Measurements from ENCODE around the gene WNT10A. TPM values are rescaled to one million over a fixed set of nuclear protein-coding genes. Genes with fewer than 3 reads are reported as not detected.

Gene WNT10A
- total RNA-seq, 4 donors from 2014 or later, result 0.21 to 1.3 (median 0.39) TPM; not detected in 1

DNA sequence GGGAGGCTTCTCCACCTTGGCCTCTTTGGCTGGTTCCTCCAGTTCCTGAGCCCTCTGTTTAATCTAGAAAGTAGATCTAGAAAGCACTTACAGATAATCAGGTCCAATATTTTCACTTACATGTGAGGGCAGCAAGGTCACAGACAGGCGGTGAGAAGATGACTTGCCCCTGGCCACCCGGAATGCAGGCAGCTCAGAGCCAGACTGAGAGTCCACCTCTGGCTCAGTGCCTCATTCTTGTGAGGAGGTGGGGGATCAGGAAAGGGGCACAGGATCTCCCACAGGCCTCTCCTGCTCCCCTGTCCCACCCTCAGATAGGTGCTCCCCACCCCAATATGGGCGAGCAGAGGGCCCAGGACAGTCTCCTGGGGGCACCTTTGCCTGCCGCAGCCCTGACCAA lies 15.3 kb upstream of the WNT10A start:
- Histone ChIP-seq H3K4me1 (peaks cover 0 to 87% (median 21%) of the 10 kb centered on the region in 4 donors), H3K27ac (peak overlapping the region; percentile 49 to 92 (median 66)), H3K36me3 (no peaks in the 10 kb centered on the region), H3K27me3 (peaks cover 0 to 21% of the 10 kb centered on the region in 2 donors), H3K4me3 (no peak overlapping the region), H3K9me3 (no peaks in the 10 kb centered on the region)
- WGBS, 2 donors, result 50 to 68% methylated on average over 2 to 4 of the region's 4 CpGs
- DNase-seq (ENCODE audit: low spot score in 2 of 2), result no peak
- TF ChIP-seq EP300 (IDR thresholded peaks at IDR 0.05), result no peak
- TF ChIP-seq POLR2A (IDR thresholded peaks at IDR 0.05), result no peak
- TF ChIP-seq, protein P1, sequence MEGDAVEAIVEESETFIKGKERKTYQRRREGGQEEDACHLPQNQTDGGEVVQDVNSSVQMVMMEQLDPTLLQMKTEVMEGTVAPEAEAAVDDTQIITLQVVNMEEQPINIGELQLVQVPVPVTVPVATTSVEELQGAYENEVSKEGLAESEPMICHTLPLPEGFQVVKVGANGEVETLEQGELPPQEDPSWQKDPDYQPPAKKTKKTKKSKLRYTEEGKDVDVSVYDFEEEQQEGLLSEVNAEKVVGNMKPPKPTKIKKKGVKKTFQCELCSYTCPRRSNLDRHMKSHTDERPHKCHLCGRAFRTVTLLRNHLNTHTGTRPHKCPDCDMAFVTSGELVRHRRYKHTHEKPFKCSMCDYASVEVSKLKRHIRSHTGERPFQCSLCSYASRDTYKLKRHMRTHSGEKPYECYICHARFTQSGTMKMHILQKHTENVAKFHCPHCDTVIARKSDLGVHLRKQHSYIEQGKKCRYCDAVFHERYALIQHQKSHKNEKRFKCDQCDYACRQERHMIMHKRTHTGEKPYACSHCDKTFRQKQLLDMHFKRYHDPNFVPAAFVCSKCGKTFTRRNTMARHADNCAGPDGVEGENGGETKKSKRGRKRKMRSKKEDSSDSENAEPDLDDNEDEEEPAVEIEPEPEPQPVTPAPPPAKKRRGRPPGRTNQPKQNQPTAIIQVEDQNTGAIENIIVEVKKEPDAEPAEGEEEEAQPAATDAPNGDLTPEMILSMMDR (IDR thresholded peaks at IDR 0.05), result no peak

- TF ChIP-seq EP300 (IDR thresholded peaks at IDR 0.05), result no peak
- TF ChIP-seq POLR2A (IDR thresholded peaks at IDR 0.05), result no peak
- TF ChIP-seq, protein P1 (IDR thresholded peaks at IDR 0.05), result no peak
- peaks cover 0 to 24% of the 10 kb centered on the region in 2 donors for H3K27me3 ChIP-seq
- no peaks in the 10 kb centered on the region for H3K9me3 ChIP-seq
- peaks cover 0 to 83% (median 22%) of the 10 kb centered on the region in 4 donors for H3K4me1 ChIP-seq
- WGBS, 2 donors, result 57 to 69% methylated on average over 6 of the region's 6 CpGs
- no peak for DNase-seq (ENCODE audit: low spot score in 2 of 2)
- H3K36me3 ChIP-seq, result no peaks in the 10 kb centered on the region
- H3K4me3 ChIP-seq, result no peak overlapping the region
- peak overlapping the region in 3 of 4 donors; percentile 52 to 92 (median 81) for H3K27ac ChIP-seq
Measured at GRCh38 chr2:218865999-218866398, 14.7 kb upstream of the WNT10A start.

GRCh38 chr2:218867900-218868299 lies 12.8 kb upstream of the WNT10A start:
- peak overlapping the region in 3 of 4 donors; percentile 40 to 61 (median 61) for H3K27ac ChIP-seq
- 25 to 32% methylated on average over 6 of the region's 6 CpGs for WGBS, 2 donors

GRCh38 chr2:218869064-218869463 lies 11.6 kb upstream of the WNT10A start:
- no peaks in the 10 kb centered on the region for H3K9me3 ChIP-seq
- no peak overlapping the region for H3K27ac ChIP-seq
- DNase-seq (ENCODE audit: low spot score in 2 of 2), result no peak
- peaks cover 0 to 16% (median 0%) of the 10 kb centered on the region in 3 donors for H3K36me3 ChIP-seq
- peaks cover 0 to 41% of the 10 kb centered on the region in 2 donors for H3K27me3 ChIP-seq
- peaks cover 0 to 69% (median 22%) of the 10 kb centered on the region in 4 donors for H3K4me1 ChIP-seq
- WGBS, 2 donors, result 84 to 91% methylated on average over 9 of the region's 9 CpGs
- no peak overlapping the region for H3K4me3 ChIP-seq
- TF ChIP-seq, protein P1 (IDR thresholded peaks at IDR 0.05), result no peak
- TF ChIP-seq POLR2A (IDR thresholded peaks at IDR 0.05) (no peak), EP300 (IDR thresholded peaks at IDR 0.05) (no peak)

More at GRCh38 chr2:218867900-218868299, 12.8 kb upstream of the WNT10A start:
- Histone ChIP-seq H3K9me3 (no peaks in the 10 kb centered on the region), H3K27me3 (peaks cover 0 to 32% of the 10 kb centered on the region in 2 donors), H3K4me1 (peaks cover 0 to 77% (median 23%) of the 10 kb centered on the region in 4 donors), H3K36me3 (peaks cover 0 to 4% (median 0%) of the 10 kb centered on the region in 3 donors), H3K4me3 (no peak overlapping the region)
- DNase-seq (ENCODE audit: low spot score in 2 of 2), result no peak
- TF ChIP-seq EP300 (IDR thresholded peaks at IDR 0.05) (peak in 1 of 2 donors; percentile 44), POLR2A (IDR thresholded peaks at IDR 0.05) (no peak)
- TF ChIP-seq, protein P1 (IDR thresholded peaks at IDR 0.05), result no peak

DNA sequence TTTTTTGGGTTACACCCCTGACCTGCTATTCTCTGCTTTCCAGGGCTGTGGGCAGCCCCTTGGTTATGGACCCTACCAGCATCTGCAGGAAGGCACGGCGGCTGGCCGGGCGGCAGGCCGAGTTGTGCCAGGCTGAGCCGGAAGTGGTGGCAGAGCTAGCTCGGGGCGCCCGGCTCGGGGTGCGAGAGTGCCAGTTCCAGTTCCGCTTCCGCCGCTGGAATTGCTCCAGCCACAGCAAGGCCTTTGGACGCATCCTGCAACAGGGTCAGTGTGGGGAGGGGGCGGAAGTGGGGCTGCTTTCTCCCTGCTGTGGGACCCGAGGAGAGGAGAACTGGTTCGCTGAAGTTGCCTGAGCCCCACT lies 9.7 kb upstream of the WNT10A start:
- peaks cover 0 to 21% (median 0%) of the 10 kb centered on the region in 3 donors for H3K36me3 ChIP-seq
- peak overlapping the region in 2 of 4 donors; percentile 23 to 35 for H3K4me3 ChIP-seq
- H3K27me3 ChIP-seq, result peaks cover 0 to 46% of the 10 kb centered on the region in 2 donors
- H3K9me3 ChIP-seq, result no peaks in the 10 kb centered on the region
- WGBS, 2 donors, result 16 to 38% methylated on average over 16 to 18 of the region's 18 CpGs
- TF ChIP-seq EP300 (IDR thresholded peaks at IDR 0.05), result no peak
- TF ChIP-seq, protein P1 (IDR thresholded peaks at IDR 0.05), result no peak
- no peak for TF ChIP-seq POLR2A (IDR thresholded peaks at IDR 0.05)
- H3K27ac ChIP-seq, result no peak overlapping the region
- H3K4me1 ChIP-seq, result peaks cover 0 to 50% (median 14%) of the 10 kb centered on the region in 4 donors
- DNase-seq (ENCODE audit: low spot score in 2 of 2), result no peak

Data from tibial nerve (tissue), 4 donors.